SK-N-SH treated with all-trans-retinoic acid at 6 μM for 48 hours (cell line): ENCODE results near the gene AKT1S1.

Experiments used
- ATAC-seq: fragments of 200-7000 bp; cut with Tn5 transposase; 3 replicates; pipeline ENCODE4 v1.9.1; 2020; ENCODE audit warnings: mild to moderate bottlenecking, moderate library complexity
- ARNTL ChIP-seq: fragments of 450-650 bp; formaldehyde crosslinking; IDR thresholded peaks from 2 replicates; pipeline ENCODE4 v1.5.0; 2020; ENCODE audit warnings: low read depth, mild to moderate bottlenecking, moderate library complexity, borderline replicate concordance
- BACH2 ChIP-seq: fragments of 250-450 bp; sonication (Bioruptor Pico); IDR thresholded peaks from 2 replicates; pipeline ENCODE4 v1.9.0; 2021; ENCODE audit warnings: mild to moderate bottlenecking, borderline replicate concordance
- ESRRG ChIP-seq: fragments of 250-450 bp; sonication (Bioruptor Pico); IDR thresholded peaks from 2 replicates; pipeline ENCODE4 v1.6.1; 2021; ENCODE audit warnings: mild to moderate bottlenecking
- ISL1 ChIP-seq: fragments of 250-450 bp; sonication (Bioruptor Pico); IDR thresholded peaks from 2 replicates; pipeline ENCODE4 v2.1.2; 2022; ENCODE audit warnings: mild to moderate bottlenecking, moderate library complexity
- OSR1 ChIP-seq: fragments of 250-450 bp; sonication (Bioruptor Pico); IDR thresholded peaks from 2 replicates; pipeline ENCODE4 v1.8.0; 2022; ENCODE audit warnings: moderate library complexity, mild to moderate bottlenecking, inconsistent platforms
- RARB ChIP-seq: fragments of 250-450 bp; sonication (Bioruptor Pico); IDR thresholded peaks from 2 replicates; pipeline ENCODE4 v1.8.0; 2021; ENCODE audit warnings: mild to moderate bottlenecking, moderate library complexity
- SNAI2 ChIP-seq: fragments of 250-450 bp; sonication (Bioruptor Pico); IDR thresholded peaks from 2 replicates; pipeline ENCODE4 v1.5.0; 2020; ENCODE audit warnings: mild to moderate bottlenecking, moderate library complexity
- TOX ChIP-seq: fragments of 250-450 bp; sonication (Bioruptor Pico); IDR thresholded peaks from 2 replicates; pipeline ENCODE4 v1.8.0; 2021; ENCODE audit warnings: mild to moderate bottlenecking, moderate library complexity, borderline replicate concordance
- ZC3H10 ChIP-seq: fragments of 250-450 bp; sonication (Bioruptor Pico); IDR thresholded peaks from 2 replicates; pipeline ENCODE4 v1.5.1; 2021; ENCODE audit warnings: mild to moderate bottlenecking, moderate library complexity
- ZFP3 ChIP-seq: fragments of 250-450 bp; sonication (Bioruptor Pico); IDR thresholded peaks from 2 replicates; pipeline ENCODE4 v1.5.0; 2020; ENCODE audit warnings: mild to moderate bottlenecking, moderate library complexity
- ZNF565 ChIP-seq: fragments of 450-650 bp; formaldehyde crosslinking; conservative IDR thresholded peaks from 2 replicates; pipeline ENCODE4 v1.5.0; 2020; ENCODE audit warnings: low read depth, mild to moderate bottlenecking, moderate library complexity
- ZNF70 ChIP-seq: fragments of 450-650 bp; formaldehyde crosslinking; IDR thresholded peaks from 2 replicates; pipeline ENCODE4 v1.5.0; 2020; ENCODE audit warnings: mild to moderate bottlenecking, moderate library complexity
- ZNF8 ChIP-seq: fragments of 450-650 bp; formaldehyde crosslinking; IDR thresholded peaks from 2 replicates; pipeline ENCODE4 v1.5.0; 2020; ENCODE audit warnings: mild to moderate bottlenecking, moderate library complexity
- TF ChIP-seq, protein P1 (sequence below): fragments of 250-450 bp; sonication (Bioruptor Pico); IDR thresholded peaks from 2 replicates; pipeline ENCODE4 v1.5.0; 2020; ENCODE audit warnings: mild to moderate bottlenecking, moderate library complexity
- TF ChIP-seq, protein P2 (sequence below): fragments of 250-450 bp; sonication (Bioruptor Pico); IDR thresholded peaks from 2 replicates; pipeline ENCODE4 v1.5.1; 2021; ENCODE audit warnings: mild to moderate bottlenecking, moderate library complexity
- TF ChIP-seq, protein P3 (sequence below): fragments of 250-450 bp; sonication (Bioruptor Pico); IDR thresholded peaks from 2 replicates; pipeline ENCODE4 v1.8.0; 2020; ENCODE audit warnings: mild to moderate bottlenecking, moderate library complexity, borderline replicate concordance
- TF ChIP-seq, protein P4 (sequence below): fragments of 250-450 bp; sonication (Bioruptor Pico); IDR thresholded peaks from 2 replicates; pipeline ENCODE4 v1.8.0; 2021; ENCODE audit warnings: low read depth, mild to moderate bottlenecking, moderate library complexity, borderline replicate concordance
- TF ChIP-seq, protein P5 (sequence below): fragments of 250-450 bp; sonication (Bioruptor Pico); IDR thresholded peaks from 2 replicates; pipeline ENCODE4 v1.5.1; 2020; ENCODE audit warnings: low read depth, mild to moderate bottlenecking, moderate library complexity

Gene AKT1S1

DNA sequence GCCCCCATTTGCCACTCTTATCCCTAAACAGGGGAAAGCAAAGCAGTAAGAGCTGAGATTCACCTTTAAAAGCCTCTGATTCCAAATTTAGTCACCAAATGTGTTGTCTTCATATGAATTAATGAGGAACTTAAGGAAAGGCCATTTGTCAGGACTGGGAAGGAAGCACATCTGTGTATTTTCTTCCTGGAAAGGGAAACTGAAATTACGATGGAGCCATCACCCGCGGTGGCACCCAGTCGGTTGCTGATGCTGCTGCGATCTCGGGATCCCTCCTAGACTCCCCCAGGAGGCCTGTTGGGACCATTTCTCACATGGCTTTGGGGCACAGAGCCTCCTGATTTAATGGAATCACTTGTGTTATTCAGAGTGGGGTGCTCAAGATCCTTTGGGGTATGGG is 27.0 kb upstream of the AKT1S1 start:
- no peak for ATAC-seq
- TF ChIP-seq BACH2 (CRISPR knock-in tag) (no peak), ZNF565 (CRISPR knock-in tag) (no peak), ZNF8 (CRISPR knock-in tag) (no peak), ESRRG (CRISPR knock-in tag) (no peak), ZNF70 (CRISPR knock-in tag) (no peak), TOX (CRISPR knock-in tag) (no peak), ZFP3 (no peak), ISL1 (CRISPR knock-in tag) (no peak), SNAI2 (CRISPR knock-in tag) (no peak), ARNTL (no peak)
- TF ChIP-seq, protein P1, sequence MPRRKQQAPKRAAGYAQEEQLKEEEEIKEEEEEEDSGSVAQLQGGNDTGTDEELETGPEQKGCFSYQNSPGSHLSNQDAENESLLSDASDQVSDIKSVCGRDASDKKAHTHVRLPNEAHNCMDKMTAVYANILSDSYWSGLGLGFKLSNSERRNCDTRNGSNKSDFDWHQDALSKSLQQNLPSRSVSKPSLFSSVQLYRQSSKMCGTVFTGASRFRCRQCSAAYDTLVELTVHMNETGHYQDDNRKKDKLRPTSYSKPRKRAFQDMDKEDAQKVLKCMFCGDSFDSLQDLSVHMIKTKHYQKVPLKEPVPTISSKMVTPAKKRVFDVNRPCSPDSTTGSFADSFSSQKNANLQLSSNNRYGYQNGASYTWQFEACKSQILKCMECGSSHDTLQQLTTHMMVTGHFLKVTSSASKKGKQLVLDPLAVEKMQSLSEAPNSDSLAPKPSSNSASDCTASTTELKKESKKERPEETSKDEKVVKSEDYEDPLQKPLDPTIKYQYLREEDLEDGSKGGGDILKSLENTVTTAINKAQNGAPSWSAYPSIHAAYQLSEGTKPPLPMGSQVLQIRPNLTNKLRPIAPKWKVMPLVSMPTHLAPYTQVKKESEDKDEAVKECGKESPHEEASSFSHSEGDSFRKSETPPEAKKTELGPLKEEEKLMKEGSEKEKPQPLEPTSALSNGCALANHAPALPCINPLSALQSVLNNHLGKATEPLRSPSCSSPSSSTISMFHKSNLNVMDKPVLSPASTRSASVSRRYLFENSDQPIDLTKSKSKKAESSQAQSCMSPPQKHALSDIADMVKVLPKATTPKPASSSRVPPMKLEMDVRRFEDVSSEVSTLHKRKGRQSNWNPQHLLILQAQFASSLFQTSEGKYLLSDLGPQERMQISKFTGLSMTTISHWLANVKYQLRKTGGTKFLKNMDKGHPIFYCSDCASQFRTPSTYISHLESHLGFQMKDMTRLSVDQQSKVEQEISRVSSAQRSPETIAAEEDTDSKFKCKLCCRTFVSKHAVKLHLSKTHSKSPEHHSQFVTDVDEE (CRISPR knock-in tag): no peak
- TF ChIP-seq, protein P2, sequence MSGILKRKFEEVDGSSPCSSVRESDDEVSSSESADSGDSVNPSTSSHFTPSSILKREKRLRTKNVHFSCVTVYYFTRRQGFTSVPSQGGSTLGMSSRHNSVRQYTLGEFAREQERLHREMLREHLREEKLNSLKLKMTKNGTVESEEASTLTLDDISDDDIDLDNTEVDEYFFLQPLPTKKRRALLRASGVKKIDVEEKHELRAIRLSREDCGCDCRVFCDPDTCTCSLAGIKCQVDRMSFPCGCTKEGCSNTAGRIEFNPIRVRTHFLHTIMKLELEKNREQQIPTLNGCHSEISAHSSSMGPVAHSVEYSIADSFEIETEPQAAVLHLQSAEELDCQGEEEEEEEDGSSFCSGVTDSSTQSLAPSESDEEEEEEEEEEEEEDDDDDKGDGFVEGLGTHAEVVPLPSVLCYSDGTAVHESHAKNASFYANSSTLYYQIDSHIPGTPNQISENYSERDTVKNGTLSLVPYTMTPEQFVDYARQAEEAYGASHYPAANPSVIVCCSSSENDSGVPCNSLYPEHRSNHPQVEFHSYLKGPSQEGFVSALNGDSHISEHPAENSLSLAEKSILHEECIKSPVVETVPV (CRISPR knock-in tag): no peak
- TF ChIP-seq, protein P3, sequence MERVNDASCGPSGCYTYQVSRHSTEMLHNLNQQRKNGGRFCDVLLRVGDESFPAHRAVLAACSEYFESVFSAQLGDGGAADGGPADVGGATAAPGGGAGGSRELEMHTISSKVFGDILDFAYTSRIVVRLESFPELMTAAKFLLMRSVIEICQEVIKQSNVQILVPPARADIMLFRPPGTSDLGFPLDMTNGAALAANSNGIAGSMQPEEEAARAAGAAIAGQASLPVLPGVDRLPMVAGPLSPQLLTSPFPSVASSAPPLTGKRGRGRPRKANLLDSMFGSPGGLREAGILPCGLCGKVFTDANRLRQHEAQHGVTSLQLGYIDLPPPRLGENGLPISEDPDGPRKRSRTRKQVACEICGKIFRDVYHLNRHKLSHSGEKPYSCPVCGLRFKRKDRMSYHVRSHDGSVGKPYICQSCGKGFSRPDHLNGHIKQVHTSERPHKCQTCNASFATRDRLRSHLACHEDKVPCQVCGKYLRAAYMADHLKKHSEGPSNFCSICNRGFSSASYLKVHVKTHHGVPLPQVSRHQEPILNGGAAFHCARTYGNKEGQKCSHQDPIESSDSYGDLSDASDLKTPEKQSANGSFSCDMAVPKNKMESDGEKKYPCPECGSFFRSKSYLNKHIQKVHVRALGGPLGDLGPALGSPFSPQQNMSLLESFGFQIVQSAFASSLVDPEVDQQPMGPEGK (CRISPR knock-in tag): no peak
- TF ChIP-seq, protein P4, sequence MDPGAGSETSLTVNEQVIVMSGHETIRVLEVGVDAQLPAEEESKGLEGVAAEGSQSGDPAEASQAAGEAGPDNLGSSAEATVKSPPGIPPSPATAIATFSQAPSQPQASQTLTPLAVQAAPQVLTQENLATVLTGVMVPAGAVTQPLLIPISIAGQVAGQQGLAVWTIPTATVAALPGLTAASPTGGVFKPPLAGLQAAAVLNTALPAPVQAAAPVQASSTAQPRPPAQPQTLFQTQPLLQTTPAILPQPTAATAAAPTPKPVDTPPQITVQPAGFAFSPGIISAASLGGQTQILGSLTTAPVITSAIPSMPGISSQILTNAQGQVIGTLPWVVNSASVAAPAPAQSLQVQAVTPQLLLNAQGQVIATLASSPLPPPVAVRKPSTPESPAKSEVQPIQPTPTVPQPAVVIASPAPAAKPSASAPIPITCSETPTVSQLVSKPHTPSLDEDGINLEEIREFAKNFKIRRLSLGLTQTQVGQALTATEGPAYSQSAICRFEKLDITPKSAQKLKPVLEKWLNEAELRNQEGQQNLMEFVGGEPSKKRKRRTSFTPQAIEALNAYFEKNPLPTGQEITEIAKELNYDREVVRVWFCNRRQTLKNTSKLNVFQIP (CRISPR knock-in tag): no peak
- TF ChIP-seq, protein P5, sequence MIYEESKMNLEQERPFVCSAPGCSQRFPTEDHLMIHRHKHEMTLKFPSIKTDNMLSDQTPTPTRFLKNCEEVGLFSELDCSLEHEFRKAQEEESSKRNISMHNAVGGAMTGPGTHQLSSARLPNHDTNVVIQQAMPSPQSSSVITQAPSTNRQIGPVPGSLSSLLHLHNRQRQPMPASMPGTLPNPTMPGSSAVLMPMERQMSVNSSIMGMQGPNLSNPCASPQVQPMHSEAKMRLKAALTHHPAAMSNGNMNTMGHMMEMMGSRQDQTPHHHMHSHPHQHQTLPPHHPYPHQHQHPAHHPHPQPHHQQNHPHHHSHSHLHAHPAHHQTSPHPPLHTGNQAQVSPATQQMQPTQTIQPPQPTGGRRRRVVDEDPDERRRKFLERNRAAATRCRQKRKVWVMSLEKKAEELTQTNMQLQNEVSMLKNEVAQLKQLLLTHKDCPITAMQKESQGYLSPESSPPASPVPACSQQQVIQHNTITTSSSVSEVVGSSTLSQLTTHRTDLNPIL (CRISPR knock-in tag): no peak

DNA sequence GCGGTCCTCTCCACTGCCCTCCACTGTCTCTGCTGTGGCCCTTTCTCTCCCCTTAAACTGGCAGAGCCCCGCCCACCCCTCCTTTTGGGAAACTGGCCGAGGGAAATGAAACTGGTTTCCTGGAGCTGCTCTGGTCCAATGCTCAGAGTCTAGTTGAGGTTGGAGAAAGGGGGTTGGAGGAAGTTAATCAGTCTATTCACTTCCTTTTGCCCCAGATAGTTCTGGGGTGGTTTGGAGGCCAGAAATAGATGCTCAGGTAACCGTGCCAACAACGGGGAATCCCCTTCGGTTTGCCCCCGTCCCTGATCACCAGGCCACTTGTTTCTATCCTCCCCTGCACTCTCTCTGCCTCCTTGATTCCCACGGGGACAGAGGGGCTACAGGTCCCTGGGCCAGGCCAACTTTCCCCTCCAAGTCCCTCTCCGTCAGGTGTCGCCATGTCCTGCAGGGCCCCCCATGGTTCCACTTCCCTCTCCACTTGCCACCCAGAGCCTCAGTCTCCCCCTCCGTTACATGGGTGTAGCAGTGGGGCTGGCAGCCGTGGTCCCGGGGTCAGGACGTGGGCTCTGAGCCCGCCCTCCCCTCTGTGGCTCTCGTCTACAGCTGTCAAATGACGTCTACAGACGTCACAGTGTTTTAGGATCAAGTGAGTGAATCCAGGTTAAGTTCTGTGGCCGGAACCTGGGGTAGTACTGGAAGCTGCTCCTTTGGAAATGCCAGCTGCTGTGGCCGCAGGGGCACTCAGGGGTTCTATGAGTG is 19.9 kb upstream of the AKT1S1 start, which contains the start of gene IL4I1:
TSS of gene IL4I1 (minus strand) at position 25 of the 759 bp plus-strand sequence. CDS start 727 bp downstream, outside the sequence.
- peak; percentile 35 for ATAC-seq
- TF ChIP-seq ESRRG (CRISPR knock-in tag) (no peak), ZC3H10 (CRISPR knock-in tag) (no peak), ZFP3 (no peak), ZNF70 (CRISPR knock-in tag) (no peak), OSR1 (CRISPR knock-in tag) (no peak), ZNF8 (CRISPR knock-in tag) (no peak), ARNTL (no peak), BACH2 (CRISPR knock-in tag) (no peak), SNAI2 (CRISPR knock-in tag) (no peak), RARB (CRISPR knock-in tag) (no peak), ZNF565 (CRISPR knock-in tag) (no peak)
- TF ChIP-seq, protein P5 (CRISPR knock-in tag): no peak
- TF ChIP-seq, protein P4 (CRISPR knock-in tag): no peak
